GM19240 (cell line): ENCODE measurements around the gene HOXD3.

ENCODE experiments used
- DNase-seq: peaks from one replicate; pipeline ENCODE4 v3.0.0; 2011; ENCODE audit warnings: low spot score; ENCODE audit not compliant: insufficient read length

Gene HOXD3

GRCh38 chr2:176121190-176122051, 35.7 kb upstream of the HOXD3 start:
- no peak for DNase-seq

GRCh38 chr2:176122052-176122682, 34.9 kb upstream of the HOXD3 start:
- DNase-seq = no peak

GRCh38 chr2:176122683-176123410, 34.3 kb upstream of the HOXD3 start, which contains the start of gene HOXD9:
Gene HOXD9, plus strand, starts transcription at chr2:176122719. Its CDS starts 50 bp downstream, at chr2:176122769.
- DNase-seq = no peak

GRCh38 chr2:176123411-176124109, 33.5 kb upstream of the HOXD3 start:
- DNase-seq = no peak

GRCh38 chr2:176124110-176124946, 32.8 kb upstream of the HOXD3 start:
- no peak for DNase-seq

GRCh38 chr2:176124947-176125771, 31.9 kb upstream of the HOXD3 start:
- no peak for DNase-seq

GRCh38 chr2:176125772-176126054, 31.4 kb upstream of the HOXD3 start:
- no peak for DNase-seq

- no peak for DNase-seq
Measured at GRCh38 chr2:176126929-176127773, 30.0 kb upstream of the HOXD3 start.

- DNase-seq = no peak
Measured at GRCh38 chr2:176127774-176128072, 29.4 kb upstream of the HOXD3 start.

GRCh38 chr2:176128172-176128981, 28.7 kb upstream of the HOXD3 start:
- DNase-seq = no peak

- DNase-seq = no peak
Measured at GRCh38 chr2:176128982-176129796, 27.9 kb upstream of the HOXD3 start, which contains the start of gene HOXD8. Gene HOXD8, plus strand, starts transcription at chr2:176129705. Its CDS starts 662 bp downstream, at chr2:176130367.

- DNase-seq = no peak
Measured at GRCh38 chr2:176129813-176130146, 27.3 kb upstream of the HOXD3 start.

GRCh38 chr2:176130147-176130956, 26.8 kb upstream of the HOXD3 start:
- DNase-seq = no peak

- DNase-seq = no peak
Measured at GRCh38 chr2:176130957-176131847, 25.9 kb upstream of the HOXD3 start.

GRCh38 chr2:176131848-176132158, 25.3 kb upstream of the HOXD3 start:
- no peak for DNase-seq
